ENCODE data around the gene NFKBIA. TPM values are rescaled to one million over a fixed set of nuclear protein-coding genes. Genes with fewer than 3 reads are reported as not detected.
"Not testable (repeated sequence)": the region's sequence is repeated elsewhere in the genome, so short reads cannot be mapped to it uniquely, and the experiment has no call there.

Gene NFKBIA
- total and polyA plus RNA-seq, 5 experiments from 2014 or later = 194 to 328 (median 199) TPM

GRCh38 chr14:35359655-35360054 is 44.9 kb downstream of the NFKBIA start:
- ATAC-seq, H3K27me3 Mint-ChIP-seq: not testable (repeated sequence)
- H3K27ac Mint-ChIP-seq = peak overlapping the region in 1 of 10 donors; percentile 8

GRCh38 chr14:35355981-35356841 is 48.3 kb downstream of the NFKBIA start:
- H3K27me3 Mint-ChIP-seq = no peaks in the 10 kb centered on the region
- no peaks in the 10 kb centered on the region for H3K9me3 Mint-ChIP-seq
- H3K36me3 Mint-ChIP-seq = no peaks in the 10 kb centered on the region
- ATAC-seq = no peak
- no peak for DNase-seq
- H3K27ac Mint-ChIP-seq = peak overlapping the region in 3 of 10 donors; percentile 3 to 31 (median 14)
- no peak overlapping the region for H3K4me3 Mint-ChIP-seq
- POLR2A ChIA-PET = interaction anchor here (0.6 kb wide), 1 partner anchor 22 kb away, joined by 3 read pairs; no protein-coding TSS in a partner anchor
- peaks cover 14 to 34% (median 31%) of the 10 kb centered on the region in 4 donors for H3K4me1 Mint-ChIP-seq

More at GRCh38 chr14:35359655-35360054, 44.9 kb downstream of the NFKBIA start:
- H3K4me1 Mint-ChIP-seq, H3K36me3 Mint-ChIP-seq, H3K9me3 Mint-ChIP-seq, H3K4me3 Mint-ChIP-seq, DNase-seq, POLR2A ChIA-PET: not testable (repeated sequence)

GRCh38 chr14:35355235-35355634 is 49.3 kb downstream of the NFKBIA start:
- H3K36me3 Mint-ChIP-seq, ATAC-seq, DNase-seq, H3K9me3 Mint-ChIP-seq, POLR2A ChIA-PET, H3K4me3 Mint-ChIP-seq, H3K27me3 Mint-ChIP-seq, H3K27ac Mint-ChIP-seq: not testable (repeated sequence)
- peaks cover 14 to 36% (median 31%) of the 10 kb centered on the region in 4 donors for H3K4me1 Mint-ChIP-seq

GRCh38 chr14:35353409-35354172 is 51.0 kb downstream of the NFKBIA start:
- Mint-ChIP-seq H3K27ac (peak overlapping the region in 4 of 10 donors; percentile 30 to 59 (median 46)), H3K4me3 (peak overlapping the region in 1 of 10 donors; percentile 57), H3K4me1 (peaks cover 18 to 42% (median 37%) of the 10 kb centered on the region in 4 donors), H3K9me3 (no peaks in the 10 kb centered on the region), H3K36me3 (no peaks in the 10 kb centered on the region), H3K27me3 (no peaks in the 10 kb centered on the region)
- ATAC-seq (no peak), DNase-seq (no peak)
- POLR2A ChIA-PET = interaction anchor here (1.5 kb wide), 1 partner anchor 12 kb away, joined by 4 read pairs; no protein-coding TSS in a partner anchor

GRCh38 chr14:35352274-35353233 is 52.0 kb downstream of the NFKBIA start:
- no peaks in the 10 kb centered on the region for H3K36me3 Mint-ChIP-seq
- POLR2A ChIA-PET = interaction anchor here (1.0 to 1.6 kb wide), 7 partner anchors 10 to 60 kb away, joined by 3 to 7 read pairs (median 5); partner anchors contain the start of genes NFKBIA and PSMA6
- H3K4me3 Mint-ChIP-seq = peak overlapping the region in 5 of 10 donors; percentile 17 to 57 (median 40)
- no peak for DNase-seq
- peak in 1 of 2 donors; percentile 53 for ATAC-seq
- H3K4me1 Mint-ChIP-seq = peaks cover 21 to 48% (median 41%) of the 10 kb centered on the region in 4 donors
- no peaks in the 10 kb centered on the region for H3K9me3 Mint-ChIP-seq
- H3K27me3 Mint-ChIP-seq = no peaks in the 10 kb centered on the region
- peak overlapping the region in 7 of 10 donors; percentile 7 to 80 (median 39) for H3K27ac Mint-ChIP-seq

GRCh38 chr14:35351897-35352273 is 52.7 kb downstream of the NFKBIA start:
- H3K27ac Mint-ChIP-seq = peak overlapping the region in 5 of 10 donors; percentile 7 to 85 (median 39)
- peak overlapping the region in 6 of 10 donors; percentile 17 to 64 (median 38) for H3K4me3 Mint-ChIP-seq

More at GRCh38 chr14:35351897-35352273, 52.7 kb downstream of the NFKBIA start:
- no peaks in the 10 kb centered on the region for H3K9me3 Mint-ChIP-seq
- no peaks in the 10 kb centered on the region for H3K27me3 Mint-ChIP-seq
- ATAC-seq (no peak), DNase-seq (no peak)
- POLR2A ChIA-PET = interaction anchor here (1.0 to 1.6 kb wide), 7 partner anchors 9 to 60 kb away, joined by 3 to 7 read pairs (median 5); partner anchors contain the start of genes NFKBIA and PSMA6
- H3K36me3 Mint-ChIP-seq = no peaks in the 10 kb centered on the region
- peaks cover 24 to 53% (median 47%) of the 10 kb centered on the region in 4 donors for H3K4me1 Mint-ChIP-seq

Other genes starting within 250 kb of the NFKBIA start
- gene PSMA6, start 112.4 kb downstream of the NFKBIA start, total RNA-seq = 100 to 1,000 TPM; 104 to 126 TPM
- gene PSMA6, start 112.4 kb downstream of the NFKBIA start, polyA plus RNA-seq = 100 to 1,000 TPM; 256 to 378 (median 273) TPM
- not detected for gene INSM2, start 129.4 kb upstream of the NFKBIA start, total RNA-seq
- gene INSM2, start 129.4 kb upstream of the NFKBIA start, polyA plus RNA-seq = not detected

All from naive thymus-derived CD8-positive, alpha-beta T cell (primary cell).